IMR-90 (cell line): ENCODE measurements around the gene ALCAM. TPM values are rescaled to one million over a fixed set of nuclear protein-coding genes. Genes with fewer than 3 reads are reported as not detected.

Experiments used
- ATAC-seq: fragments of 200-7000 bp; cut with Tn5 transposase; 2 replicates; pipeline ENCODE4 v1.9.1; 2020; ENCODE audit warnings: low read depth, mild to moderate bottlenecking, moderate library complexity
- BruUV-seq: library from RNA; stranded (reverse); fragments of 400-500 nt; replicated peaks from 2 replicates; lab custom pipeline; 2021; lab: Mats Ljungman, UMichigan
- CTCF ChIA-PET: fragments of 300-600 bp; formaldehyde crosslinking; extraction: SDS; loops from one replicate; lab custom pipeline; 2021; ENCODE audit warnings: antibody characterized with exemption; lab: Yijun Ruan, JAX
- POLR2A ChIA-PET: fragments of 300-600 bp; sonication (Branson Sonifier 250); formaldehyde crosslinking; loops from one replicate; lab custom pipeline; 2022; ENCODE audit warnings: antibody characterized with exemption; ENCODE audit not compliant: unreplicated experiment; lab: Charles Lee
- DNase-seq: peaks from one replicate; pipeline ENCODE4 v3.0.0; 2013
- H2AFZ ChIP-seq: replicated peaks from 2 replicates; pipeline ENCODE3; 2013; ENCODE audit warnings: low read length, mild to moderate bottlenecking; ENCODE audit not compliant: poor library complexity
- H2AK5ac ChIP-seq: 2 replicates; pipeline ENCODE4 v1.6.1; 2013; ENCODE audit warnings: low read depth, low read length, inconsistent platforms
- H2AK9ac ChIP-seq: replicated peaks from 2 replicates; pipeline ENCODE3; 2013; ENCODE audit warnings: mild to moderate bottlenecking, low read depth, low read length, moderate library complexity; ENCODE audit not compliant: poor library complexity
- H2BK120ac ChIP-seq: 2 replicates; pipeline ENCODE4 v1.6.1; 2013; ENCODE audit warnings: low read depth, low read length, inconsistent platforms
- H2BK15ac ChIP-seq: 3 replicates; pipeline ENCODE4 v1.6.1; 2013; ENCODE audit warnings: low read depth, low read length, inconsistent platforms
- H2BK20ac ChIP-seq: 2 replicates; pipeline ENCODE4 v1.6.1; 2013; ENCODE audit warnings: low read depth, mild to moderate bottlenecking, inconsistent platforms, low read length, moderate library complexity
- H2BK5ac ChIP-seq: 2 replicates; pipeline ENCODE4 v1.6.1; 2013; ENCODE audit warnings: mild to moderate bottlenecking, low read depth, low read length, inconsistent platforms; ENCODE audit not compliant: poor library complexity, severe bottlenecking
- H3K14ac ChIP-seq: replicated peaks from 2 replicates; pipeline ENCODE4 v1.6.1; 2013; ENCODE audit warnings: low read depth, low read length, inconsistent platforms
- H3K18ac ChIP-seq: 2 replicates; pipeline ENCODE4 v1.6.1; 2013; ENCODE audit warnings: low read depth, low read length, control low read depth
- H3K23ac ChIP-seq: 2 replicates; pipeline ENCODE4 v1.6.1; 2013; ENCODE audit warnings: low read depth, low read length, inconsistent platforms
- H3K27ac ChIP-seq: 2 replicates; pipeline ENCODE4 v1.5.1; 2013; ENCODE audit warnings: mild to moderate bottlenecking, control low read depth, low read length; ENCODE audit not compliant: insufficient read depth
- H3K27me3 ChIP-seq: 2 replicates; pipeline ENCODE4 v1.6.1; 2013; ENCODE audit warnings: low read length; ENCODE audit not compliant: control insufficient read depth, insufficient read depth
- H3K36me3 ChIP-seq: 2 replicates; pipeline ENCODE4 v1.6.1; 2013; ENCODE audit warnings: low read length, mixed read lengths; ENCODE audit not compliant: control insufficient read depth, insufficient read depth
- H3K4ac ChIP-seq: 2 replicates; pipeline ENCODE4 v1.6.1; 2013; ENCODE audit warnings: low read depth, low read length, inconsistent platforms
- H3K4me1 ChIP-seq: 2 replicates; pipeline ENCODE4 v1.6.1; 2013; ENCODE audit warnings: low read length, mixed read lengths; ENCODE audit not compliant: control insufficient read depth, insufficient read depth
- H3K4me2 ChIP-seq: 2 replicates; pipeline ENCODE4 v1.6.1; 2013; ENCODE audit warnings: low read depth, mild to moderate bottlenecking, control low read depth, low read length, moderate library complexity
- H3K4me3 ChIP-seq: 2 replicates; pipeline ENCODE4 v1.5.1; 2013; ENCODE audit warnings: low read depth, mild to moderate bottlenecking, control low read depth, low read length, moderate library complexity; ENCODE audit not compliant: insufficient read depth
- H3K56ac ChIP-seq: 2 replicates; pipeline ENCODE4 v1.6.1; 2013; ENCODE audit warnings: low read length, inconsistent platforms; ENCODE audit not compliant: insufficient read depth; ENCODE audit errors: extremely low read depth
- H3K79me1 ChIP-seq, 2 experiments: 2 replicates each; pipeline ENCODE4 v1.6.1; 2013; ENCODE audit warnings: low read length in 2 of 2, inconsistent platforms in 1 of 2, low read depth in 1 of 2
- H3K9ac ChIP-seq: 2 replicates; pipeline ENCODE4 v1.6.1; 2013; ENCODE audit warnings: low read depth, low read length, control low read depth
- H3K9me1 ChIP-seq: 2 replicates; pipeline ENCODE4 v1.6.1; 2013; ENCODE audit warnings: low read length, inconsistent platforms; ENCODE audit not compliant: insufficient read depth
- H3K9me3 ChIP-seq: 2 replicates; pipeline ENCODE4 v1.6.1; 2013; ENCODE audit warnings: low read length; ENCODE audit not compliant: control insufficient read depth, insufficient read depth
- H4K20me1 ChIP-seq: 2 replicates; pipeline ENCODE4 v1.6.1; 2013; ENCODE audit warnings: low read length, inconsistent platforms; ENCODE audit not compliant: insufficient read depth
- H4K5ac ChIP-seq: 2 replicates; pipeline ENCODE4 v1.6.1; 2013; ENCODE audit warnings: mild to moderate bottlenecking, low read depth, low read length, control low read depth
- H4K8ac ChIP-seq, 2 experiments: 2 replicates each; pipeline ENCODE4 v1.6.1; 2013; ENCODE audit warnings: low read depth in 2 of 2, low read length in 2 of 2, control low read depth in 1 of 2, inconsistent platforms in 1 of 2
- H4K91ac ChIP-seq: 2 replicates; pipeline ENCODE4 v1.6.1; 2013; ENCODE audit warnings: low read depth, low read length, inconsistent platforms; ENCODE audit not compliant: insufficient read depth
- BHLHE40 ChIP-seq: fragments of 150-350 bp; IDR thresholded peaks from 2 replicates; pipeline ENCODE4 v1.6.1; 2016; ENCODE audit warnings: mild to moderate bottlenecking, low read depth, low read length
- CHD1 ChIP-seq: IDR thresholded peaks from 2 replicates; pipeline ENCODE4 v1.6.1; 2012; ENCODE audit warnings: low read depth, low read length, improper control_type of control experiment
- MAZ ChIP-seq: IDR thresholded peaks from 2 replicates; pipeline ENCODE4 v1.6.1; 2012; ENCODE audit warnings: low read depth, mild to moderate bottlenecking, low read length, improper control_type of control experiment, moderate library complexity, borderline replicate concordance
- NFE2L2 ChIP-seq: fragments of 150-350 bp; IDR thresholded peaks from 2 replicates; pipeline ENCODE4 v1.6.1; 2016; ENCODE audit warnings: low read depth, mild to moderate bottlenecking, low read length
- POLR2A ChIP-seq: IDR thresholded peaks from 2 replicates; pipeline ENCODE4 v1.6.1; 2012; ENCODE audit warnings: mild to moderate bottlenecking, low read depth, low read length
- RAD21 ChIP-seq: IDR thresholded peaks from 2 replicates; pipeline ENCODE4 v1.6.1; 2012; ENCODE audit warnings: low read length, improper control_type of control experiment
- SMC3 ChIP-seq: fragments of 150-350 bp; IDR thresholded peaks from 2 replicates; pipeline ENCODE4 v1.6.1; 2016; ENCODE audit warnings: low read depth, mild to moderate bottlenecking, antibody characterized with exemption, low read length, moderate library complexity
- WGBS, 2 experiments: methylation state at CpG; one replicate each; pipeline versions ENCODE4 v1.1.5 to v1.1.7; 2013; ENCODE audit warnings: missing lambda C conversion rate in 2 of 2; ENCODE audit not compliant: insufficient read length in 1 of 2; ENCODE audit errors: extremely low coverage in 2 of 2; 5-methylcytosine and 5-hydroxymethylcytosine counted together
- dilution Hi-C: fragments of 300-500 bp; cut with HindIII; formaldehyde crosslinking; loops from one replicate; pipeline ENCODE4 v1.14.3; 2018; ENCODE audit warnings: low sequenced_read_pairs; ENCODE audit not compliant: unreplicated experiment
- in situ Hi-C: fragments of 300-500 bp; cut with MboI; formaldehyde crosslinking; loops from 3 replicates; pipeline ENCODE4 v1.14.3; 2019; ENCODE audit warnings: low sequenced_read_pairs, inconsistent platforms, mixed read lengths
- intact Hi-C: fragments of 100-400 bp; cut with micrococcal nuclease; formaldehyde crosslinking; loops from 2 replicates; pipeline ENCODE4 v1.10.0; 2022
- polyA plus RNA-seq, 3 experiments: library from polyadenylated mRNA; depleted of rRNA; stranded (reverse); fragments of >200 nt; gene quantifications; 2 replicates each; pipeline ENCODE4 v1.2.3, GENCODE V29; 2012; ENCODE audit warnings: low replicate concordance in 1 of 3
- total RNA-seq: library from RNA; depleted of rRNA; stranded (reverse); fragments of >200 nt; gene quantifications from 2 replicates; pipeline ENCODE4 v1.2.3, GENCODE V29; 2012

The ALCAM gene
- total and polyA plus RNA-seq, 2 of the 4 experiments (the other 2 are of a cell fraction) = 117 to 423 TPM

GRCh38 chr3:105542282-105543019, 175.7 kb downstream of the ALCAM start:
- H2BK120ac ChIP-seq = no peak overlapping the region

More at GRCh38 chr3:105542282-105543019, 175.7 kb downstream of the ALCAM start:
- no peak overlapping the region for H3K56ac ChIP-seq
- no peak overlapping the region for H3K4me2 ChIP-seq
- DNase-seq (no peak), ATAC-seq (no peak)
- H3K4ac ChIP-seq = no peak overlapping the region
- dilution Hi-C loops = no loop called here
- peaks cover 5% of the 10 kb centered on the region for H3K4me1 ChIP-seq
- H4K8ac ChIP-seq = no peak overlapping the region
- H2BK20ac ChIP-seq = no peak overlapping the region
- peaks cover 20% of the 10 kb centered on the region for H3K36me3 ChIP-seq
- H2AK5ac ChIP-seq = no peak overlapping the region
- peaks cover 5% of the 10 kb centered on the region for H3K9me1 ChIP-seq
- no peaks in the 10 kb centered on the region for H3K27me3 ChIP-seq
- H3K9me3 ChIP-seq = no peaks in the 10 kb centered on the region
- no peak overlapping the region for H2AK9ac ChIP-seq
- no CpG with 5 or more reads among the region's 1 CpG for WGBS, 2 experiments
- no peak overlapping the region for H3K4me3 ChIP-seq
- ChIA-PET POLR2A (no interaction called here), CTCF (interaction anchor here (0.7 kb wide), 1 partner anchor 679 kb away, joined by 3 read pairs; no protein-coding TSS in a partner anchor)
- TF ChIP-seq CHD1 (no peak), SMC3 (no peak), RAD21 (no peak), POLR2A (no peak), BHLHE40 (no peak), NFE2L2 (no peak), MAZ (no peak)
- BruUV-seq = no TSS peak
- H2AFZ ChIP-seq = no peak overlapping the region
- peak overlapping the region; percentile 6 for H2BK5ac ChIP-seq
- no peak overlapping the region for H4K5ac ChIP-seq
- H3K23ac ChIP-seq = no peak overlapping the region
- H4K91ac ChIP-seq = no peak overlapping the region
- no peak overlapping the region for H3K18ac ChIP-seq
- H2BK15ac ChIP-seq = no peak overlapping the region
- no peak overlapping the region for H3K27ac ChIP-seq
- in situ Hi-C loops = loop anchor here (25.0 kb wide), 1 partner anchor 930 kb away; no protein-coding TSS in a partner anchor
- no peak overlapping the region for H3K14ac ChIP-seq
- peaks cover 10 to 16% of the 10 kb centered on the region in 2 experiments for H3K79me1 ChIP-seq
- intact Hi-C loops = no loop called here
- no peaks in the 10 kb centered on the region for H4K20me1 ChIP-seq
- H3K9ac ChIP-seq = no peak overlapping the region
